ENCODE measurements around the gene DYRK3.

DNA sequence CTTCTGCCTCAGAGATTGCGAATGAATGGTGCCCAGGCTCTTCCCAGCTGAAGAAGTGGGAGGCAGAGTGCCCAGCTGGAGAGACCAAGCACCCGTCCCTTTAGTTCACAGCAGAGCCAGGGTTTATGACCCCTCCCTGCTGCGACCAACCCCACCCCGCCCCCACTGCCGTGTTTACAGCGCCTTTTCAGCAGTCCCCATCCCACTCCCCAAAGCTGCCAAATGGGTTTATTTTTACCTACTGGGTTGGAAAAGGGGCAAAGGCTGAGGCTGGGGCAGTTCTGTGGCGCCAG, 23.6 kb downstream of the DYRK3 start:
- TF ChIP-seq, protein P1, sequence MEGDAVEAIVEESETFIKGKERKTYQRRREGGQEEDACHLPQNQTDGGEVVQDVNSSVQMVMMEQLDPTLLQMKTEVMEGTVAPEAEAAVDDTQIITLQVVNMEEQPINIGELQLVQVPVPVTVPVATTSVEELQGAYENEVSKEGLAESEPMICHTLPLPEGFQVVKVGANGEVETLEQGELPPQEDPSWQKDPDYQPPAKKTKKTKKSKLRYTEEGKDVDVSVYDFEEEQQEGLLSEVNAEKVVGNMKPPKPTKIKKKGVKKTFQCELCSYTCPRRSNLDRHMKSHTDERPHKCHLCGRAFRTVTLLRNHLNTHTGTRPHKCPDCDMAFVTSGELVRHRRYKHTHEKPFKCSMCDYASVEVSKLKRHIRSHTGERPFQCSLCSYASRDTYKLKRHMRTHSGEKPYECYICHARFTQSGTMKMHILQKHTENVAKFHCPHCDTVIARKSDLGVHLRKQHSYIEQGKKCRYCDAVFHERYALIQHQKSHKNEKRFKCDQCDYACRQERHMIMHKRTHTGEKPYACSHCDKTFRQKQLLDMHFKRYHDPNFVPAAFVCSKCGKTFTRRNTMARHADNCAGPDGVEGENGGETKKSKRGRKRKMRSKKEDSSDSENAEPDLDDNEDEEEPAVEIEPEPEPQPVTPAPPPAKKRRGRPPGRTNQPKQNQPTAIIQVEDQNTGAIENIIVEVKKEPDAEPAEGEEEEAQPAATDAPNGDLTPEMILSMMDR (conservative IDR thresholded peaks at IDR 0.05 in 1 of 2, IDR thresholded peaks at IDR 0.05 in 1 of 2; ENCODE audit: extremely low read depth in 1 of 2, insufficient read depth in 1 of 2, low read depth in 1 of 2, low read length in 2 of 2): no peak
- TF ChIP-seq EZH2 (IDR thresholded peaks at IDR 0.05; ENCODE audit: borderline replicate concordance, low read length): no peak

All from mammary epithelial cell (primary cell).